NCI-H2107 treated with DMSO at 0.1 percent for 48 hours (cell line): ENCODE measurements around the gene GRK3.

Experiments
- DNase-seq: peaks from one replicate; lab custom pipeline; 2025; ENCODE audit not compliant: unreplicated experiment; lab: John Stamatoyannopoulos, UW

The GRK3 gene

GRCh38 chr22:25656724-25657123 is 92.2 kb downstream of the GRK3 start:
- no peak for DNase-seq

GRCh38 chr22:25658633-25659032 is 94.2 kb downstream of the GRK3 start:
- no peak for DNase-seq

GRCh38 chr22:25659413-25659812 is 94.9 kb downstream of the GRK3 start:
- no peak for DNase-seq

GRCh38 chr22:25660336-25660735 is 95.9 kb downstream of the GRK3 start:
- DNase-seq, result no peak

- DNase-seq, result no peak
These were observed 96.6 kb downstream of the GRK3 start for GRCh38 chr22:25661073-25661472.

GRCh38 chr22:25663654-25664053 is 99.2 kb downstream of the GRK3 start:
- DNase-seq, result no peak

GRCh38 chr22:25666308-25666707 is 101.8 kb downstream of the GRK3 start:
- no peak for DNase-seq

- DNase-seq, result no peak
These were observed 104.0 kb downstream of the GRK3 start for GRCh38 chr22:25668437-25668836.

- DNase-seq, result no peak
These were observed 105.0 kb downstream of the GRK3 start for GRCh38 chr22:25669253-25670069.

- DNase-seq, result no peak
These were observed 105.6 kb downstream of the GRK3 start for GRCh38 chr22:25670070-25670461.

- no peak for DNase-seq
These were observed 108.0 kb downstream of the GRK3 start for GRCh38 chr22:25672289-25673084.

- no peak for DNase-seq
These were observed 109.2 kb downstream of the GRK3 start for GRCh38 chr22:25673713-25674112.

- DNase-seq, result no peak
These were observed 113.2 kb downstream of the GRK3 start for GRCh38 chr22:25677631-25678030.

- no peak for DNase-seq
These were observed 115.6 kb downstream of the GRK3 start for GRCh38 chr22:25680051-25680450.

GRCh38 chr22:25680956-25681355 is 116.5 kb downstream of the GRK3 start:
- DNase-seq, result no peak

GRCh38 chr22:25682109-25682508 is 117.6 kb downstream of the GRK3 start:
- no peak for DNase-seq

- no peak for DNase-seq
These were observed 124.2 kb downstream of the GRK3 start for GRCh38 chr22:25688627-25689026.

- DNase-seq, result no peak
These were observed 125.2 kb downstream of the GRK3 start for GRCh38 chr22:25689631-25690030.

GRCh38 chr22:25690798-25691197 is 126.3 kb downstream of the GRK3 start:
- no peak for DNase-seq

GRCh38 chr22:25692397-25693267 is 128.2 kb downstream of the GRK3 start:
- no peak for DNase-seq

- no peak for DNase-seq
These were observed 128.7 kb downstream of the GRK3 start for GRCh38 chr22:25693268-25693565.
